KMS-11 (cell line): ENCODE data around the gene ODAD2.

Experiments
- H2AFZ ChIP-seq: fragments of 200-600 bp; sonication (generic); 2 replicates; pipeline ENCODE4 v1.6.1; 2016; ENCODE audit warnings: antibody characterized with exemption, mixed run types, low read depth
- H3K27ac ChIP-seq: fragments of 200-600 bp; sonication (generic); 2 replicates; pipeline ENCODE4 v1.6.1; 2016; ENCODE audit warnings: mild to moderate bottlenecking, mixed run types
- H3K27me3 ChIP-seq: fragments of 200-600 bp; sonication (generic); 2 replicates; pipeline ENCODE4 v1.6.1; 2017; ENCODE audit warnings: mild to moderate bottlenecking, low read depth, mixed run types, moderate library complexity; ENCODE audit not compliant: insufficient read depth
- H3K36me3 ChIP-seq: fragments of 200-600 bp; sonication (generic); 2 replicates; pipeline ENCODE4 v1.6.1; 2017; ENCODE audit warnings: mild to moderate bottlenecking, mixed run types; ENCODE audit not compliant: insufficient read depth
- H3K4me1 ChIP-seq: fragments of 200-600 bp; sonication (generic); 2 replicates; pipeline ENCODE4 v1.6.1; 2016; ENCODE audit warnings: mild to moderate bottlenecking, low read depth, mixed run types; ENCODE audit not compliant: poor library complexity, severe bottlenecking
- H3K4me2 ChIP-seq: fragments of 200-600 bp; sonication (generic); 2 replicates; pipeline ENCODE4 v1.7.0; 2016; ENCODE audit warnings: mild to moderate bottlenecking, mixed run types
- H3K4me3 ChIP-seq: fragments of 200-600 bp; sonication (generic); IDR thresholded peaks from 2 replicates; pipeline ENCODE4 v1.6.1; 2017; ENCODE audit warnings: low read depth, low read length, mixed read lengths; ENCODE audit not compliant: insufficient read depth
- H3K79me2 ChIP-seq: fragments of 200-600 bp; sonication (generic); 2 replicates; pipeline ENCODE4 v1.6.1; 2016; ENCODE audit warnings: low read depth, mixed run types; ENCODE audit not compliant: insufficient read depth
- H3K9ac ChIP-seq: fragments of 200-600 bp; sonication (generic); 2 replicates; pipeline ENCODE4 v1.6.1; 2016; ENCODE audit warnings: mild to moderate bottlenecking, mixed run types
- H4K20me1 ChIP-seq: fragments of 200-600 bp; sonication (generic); 2 replicates; pipeline ENCODE4 v1.6.1; 2016; ENCODE audit warnings: mild to moderate bottlenecking, mixed run types; ENCODE audit not compliant: insufficient read depth
- CTCF ChIP-seq: fragments of 200-600 bp; sonication (generic); conservative IDR thresholded peaks from 2 replicates; pipeline ENCODE4 v1.6.1; 2017; ENCODE audit warnings: low read depth, mild to moderate bottlenecking, antibody characterized with exemption, low read length, moderate library complexity, mixed read lengths

The ODAD2 gene

GRCh38 chr10:27944005-27944404 is 54.9 kb downstream of the ODAD2 start:
- Histone ChIP-seq H3K27ac (no peak overlapping the region), H3K4me1 (no peaks in the 10 kb centered on the region), H3K9ac (no peak overlapping the region), H3K36me3 (no peaks in the 10 kb centered on the region), H2AFZ (no peak overlapping the region), H3K4me3 (no peak overlapping the region), H3K27me3 (no peaks in the 10 kb centered on the region), H4K20me1 (no peaks in the 10 kb centered on the region), H3K4me2 (no peak overlapping the region), H3K79me2 (no peaks in the 10 kb centered on the region)
- TF ChIP-seq CTCF, result no peak

DNA sequence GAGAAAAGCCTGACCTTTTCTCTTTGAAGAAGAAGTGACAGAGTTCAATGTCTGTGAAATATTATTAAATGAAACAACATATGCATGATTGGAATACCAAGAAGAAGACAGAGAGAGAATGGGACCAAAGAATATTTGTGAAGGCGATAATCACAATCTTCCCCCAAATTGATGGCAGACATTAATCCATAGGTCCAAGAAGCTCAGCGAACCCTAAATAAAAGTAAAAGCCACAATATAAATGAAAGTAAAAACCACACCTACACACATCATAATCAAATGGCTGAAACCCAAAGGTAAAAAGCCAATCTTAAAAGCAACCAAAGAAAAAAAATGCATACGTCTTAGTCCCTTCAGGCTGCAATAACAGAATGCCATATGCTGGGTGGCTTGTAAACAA is 84.0 kb downstream of the ODAD2 start:
- no peaks in the 10 kb centered on the region for H3K79me2 ChIP-seq
- no peak overlapping the region for H3K4me3 ChIP-seq
- H4K20me1 ChIP-seq, result no peaks in the 10 kb centered on the region
- H3K4me2 ChIP-seq, result no peak overlapping the region
- no peak for TF ChIP-seq CTCF
- no peaks in the 10 kb centered on the region for H3K36me3 ChIP-seq
- no peak overlapping the region for H3K27ac ChIP-seq
- no peaks in the 10 kb centered on the region for H3K4me1 ChIP-seq
- no peak overlapping the region for H3K9ac ChIP-seq
- no peak overlapping the region for H2AFZ ChIP-seq
- no peaks in the 10 kb centered on the region for H3K27me3 ChIP-seq

GRCh38 chr10:27912231-27912630 is 86.6 kb downstream of the ODAD2 start:
- TF ChIP-seq CTCF, result no peak
- no peaks in the 10 kb centered on the region for H3K27me3 ChIP-seq
- no peaks in the 10 kb centered on the region for H3K79me2 ChIP-seq
- no peak overlapping the region for H3K4me3 ChIP-seq
- no peak overlapping the region for H3K9ac ChIP-seq
- H3K36me3 ChIP-seq, result no peaks in the 10 kb centered on the region
- no peak overlapping the region for H2AFZ ChIP-seq
- no peaks in the 10 kb centered on the region for H3K4me1 ChIP-seq
- H4K20me1 ChIP-seq, result no peaks in the 10 kb centered on the region
- H3K27ac ChIP-seq, result no peak overlapping the region
- H3K4me2 ChIP-seq, result no peak overlapping the region

- no peaks in the 10 kb centered on the region for H3K36me3 ChIP-seq
- no peaks in the 10 kb centered on the region for H3K4me1 ChIP-seq
- no peak overlapping the region for H2AFZ ChIP-seq
- no peak overlapping the region for H3K9ac ChIP-seq
- H3K27me3 ChIP-seq, result no peaks in the 10 kb centered on the region
- no peaks in the 10 kb centered on the region for H3K79me2 ChIP-seq
- no peak overlapping the region for H3K4me2 ChIP-seq
- no peak overlapping the region for H3K27ac ChIP-seq
- TF ChIP-seq CTCF, result no peak
- H3K4me3 ChIP-seq, result no peak overlapping the region
- no peaks in the 10 kb centered on the region for H4K20me1 ChIP-seq
These were observed 87.3 kb downstream of the ODAD2 start for GRCh38 chr10:27911539-27911938.

DNA sequence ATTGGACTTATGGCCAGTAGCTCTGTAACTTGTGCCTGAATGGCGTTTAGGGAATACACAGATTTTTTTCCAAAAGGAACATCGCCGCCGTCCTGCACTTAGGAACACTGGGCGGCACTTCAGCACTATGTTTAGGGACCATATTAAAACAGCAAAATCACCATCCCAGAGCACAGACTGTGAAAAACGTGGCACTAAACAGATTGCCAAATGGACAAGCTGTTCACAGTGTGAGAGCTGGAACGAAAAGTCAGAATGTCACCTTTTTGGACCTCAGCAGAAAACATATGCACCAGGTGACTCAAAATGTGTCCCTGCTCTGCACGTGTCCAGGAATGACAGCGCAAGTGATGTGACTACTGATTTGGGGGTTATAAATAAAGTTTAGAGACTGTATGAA is 87.9 kb downstream of the ODAD2 start:
- H3K27ac ChIP-seq, result no peak overlapping the region
- no peaks in the 10 kb centered on the region for H3K79me2 ChIP-seq
- H3K4me1 ChIP-seq, result no peaks in the 10 kb centered on the region
- no peak overlapping the region for H2AFZ ChIP-seq
- no peaks in the 10 kb centered on the region for H3K36me3 ChIP-seq
- TF ChIP-seq CTCF, result no peak
- no peak overlapping the region for H3K4me2 ChIP-seq
- no peak overlapping the region for H3K9ac ChIP-seq
- no peak overlapping the region for H3K4me3 ChIP-seq
- H3K27me3 ChIP-seq, result no peaks in the 10 kb centered on the region
- H4K20me1 ChIP-seq, result no peaks in the 10 kb centered on the region
